ENCODE measurements around the gene ENPP4.

- TF ChIP-seq CTCF (IDR thresholded peaks at IDR 0.05 in 4 of 5, conservative IDR thresholded peaks at IDR 0.05 in 1 of 5) (no peak), POLR2A (IDR thresholded peaks at IDR 0.05) (no peak)
These were observed 59.9 kb downstream of the ENPP4 start for GRCh38 chr6:46189726-46190125.
